OCI-LY7 (cell line): ENCODE measurements around the gene ECT2L. TPM values are rescaled to one million over a fixed set of nuclear protein-coding genes. Genes with fewer than 3 reads are reported as not detected.

Source experiments
- BruUV-seq: library from RNA; stranded (reverse); fragments of 400-500 nt; replicated peaks from 2 replicates; lab custom pipeline; 2021; lab: Mats Ljungman, UMichigan
- CTCF ChIA-PET: fragments of 300-600 bp; sonication (Branson Sonifier 250); formaldehyde crosslinking; loops from one replicate; lab custom pipeline; 2022; ENCODE audit warnings: antibody characterized with exemption; ENCODE audit not compliant: unreplicated experiment; lab: Charles Lee
- POLR2A ChIA-PET: fragments of 300-600 bp; sonication (Branson Sonifier 250); formaldehyde crosslinking; loops from one replicate; lab custom pipeline; 2022; ENCODE audit warnings: antibody characterized with exemption; lab: Charles Lee
- DNase-seq: peaks from one replicate; pipeline ENCODE4 v3.0.0-alpha.2; 2015; ENCODE audit warnings: low spot score
- H2AFZ ChIP-seq: fragments of 200-600 bp; sonication (generic), shearing (Covaris generic); 2 replicates; pipeline ENCODE4 v1.6.1; 2014; ENCODE audit warnings: mild to moderate bottlenecking, antibody characterized with exemption, low read length, moderate library complexity
- H3K27ac ChIP-seq: fragments of 200-600 bp; sonication (generic); 2 replicates; pipeline ENCODE4 v1.5.1; 2014; ENCODE audit warnings: mixed run types, low read depth, mild to moderate bottlenecking, moderate library complexity, low read length, inconsistent platforms; ENCODE audit not compliant: poor library complexity, severe bottlenecking
- H3K36me3 ChIP-seq: fragments of 200-600 bp; sonication (generic); 2 replicates; pipeline ENCODE4 v1.6.1; 2014; ENCODE audit warnings: mild to moderate bottlenecking, antibody characterized with exemption, low read length, moderate library complexity, mixed read lengths; ENCODE audit not compliant: insufficient read depth
- H3K4me1 ChIP-seq: fragments of 200-600 bp; sonication (generic); 2 replicates; pipeline ENCODE4 v1.5.1; 2014; ENCODE audit warnings: mild to moderate bottlenecking, low read length; ENCODE audit not compliant: insufficient read depth, poor library complexity, severe bottlenecking
- H3K4me2 ChIP-seq: fragments of 200-600 bp; sonication (generic); 2 replicates; pipeline ENCODE4 v1.6.1; 2014; ENCODE audit warnings: mild to moderate bottlenecking, low read length
- H3K4me3 ChIP-seq: fragments of 200-600 bp; sonication (generic); 2 replicates; pipeline ENCODE4 v1.5.1; 2014; ENCODE audit warnings: mild to moderate bottlenecking, low read depth, low read length; ENCODE audit not compliant: poor library complexity, severe bottlenecking
- H3K79me2 ChIP-seq: fragments of 200-600 bp; sonication (generic); 2 replicates; pipeline ENCODE4 v1.6.1; 2016; ENCODE audit warnings: low read depth, mild to moderate bottlenecking, low read length, moderate library complexity, mixed read lengths; ENCODE audit not compliant: insufficient read depth
- H3K9me2 ChIP-seq: fragments of 200-600 bp; sonication (generic); 2 replicates; pipeline ENCODE4 v1.6.1; 2016; ENCODE audit warnings: mild to moderate bottlenecking, low read length, mixed read lengths; ENCODE audit not compliant: insufficient read depth
- H3K9me3 ChIP-seq: fragments of 200-600 bp; sonication (generic); 2 replicates; pipeline ENCODE4 v1.6.1; 2014; ENCODE audit warnings: mild to moderate bottlenecking, mixed run types, low read length, mixed read lengths
- H4K20me1 ChIP-seq: fragments of 200-600 bp; sonication (generic); 2 replicates; pipeline ENCODE4 v1.6.1; 2014; ENCODE audit warnings: mild to moderate bottlenecking, antibody characterized with exemption, low read length, moderate library complexity, mixed read lengths; ENCODE audit not compliant: insufficient read depth
- EZH2phosphoT487 ChIP-seq: fragments of 200-600 bp; sonication (generic); IDR thresholded peaks from 2 replicates; pipeline ENCODE4 v1.6.1; 2018; ENCODE audit warnings: low read depth, borderline replicate concordance, mild to moderate bottlenecking, mixed run types, antibody characterized with exemption, low read length, moderate library complexity, mixed read lengths
- intact Hi-C: fragments of 100-400 bp; cut with micrococcal nuclease; formaldehyde crosslinking; loops from one replicate; pipeline ENCODE4 v1.10.0; 2022; ENCODE audit not compliant: unreplicated experiment
- total RNA-seq, 2 experiments: library from RNA; depleted of rRNA in 1 of 2; stranded (reverse); fragments of >200 nt in 1 of 2; shearing (Covaris generic) in 1 of 2; gene quantifications; 2 replicates each; pipeline ENCODE4 v1.2.3, GENCODE V29; 2014 to 2022
- TF ChIP-seq, protein P1 (sequence below): fragments of 200-600 bp; sonication (generic); conservative IDR thresholded peaks from 2 replicates; pipeline ENCODE4 v1.5.1; 2014; ENCODE audit warnings: mild to moderate bottlenecking, antibody characterized with exemption, low read length, moderate library complexity, mixed read lengths

The ECT2L gene
- total RNA-seq, 2 experiments from 2014 or later = not detected

DNA sequence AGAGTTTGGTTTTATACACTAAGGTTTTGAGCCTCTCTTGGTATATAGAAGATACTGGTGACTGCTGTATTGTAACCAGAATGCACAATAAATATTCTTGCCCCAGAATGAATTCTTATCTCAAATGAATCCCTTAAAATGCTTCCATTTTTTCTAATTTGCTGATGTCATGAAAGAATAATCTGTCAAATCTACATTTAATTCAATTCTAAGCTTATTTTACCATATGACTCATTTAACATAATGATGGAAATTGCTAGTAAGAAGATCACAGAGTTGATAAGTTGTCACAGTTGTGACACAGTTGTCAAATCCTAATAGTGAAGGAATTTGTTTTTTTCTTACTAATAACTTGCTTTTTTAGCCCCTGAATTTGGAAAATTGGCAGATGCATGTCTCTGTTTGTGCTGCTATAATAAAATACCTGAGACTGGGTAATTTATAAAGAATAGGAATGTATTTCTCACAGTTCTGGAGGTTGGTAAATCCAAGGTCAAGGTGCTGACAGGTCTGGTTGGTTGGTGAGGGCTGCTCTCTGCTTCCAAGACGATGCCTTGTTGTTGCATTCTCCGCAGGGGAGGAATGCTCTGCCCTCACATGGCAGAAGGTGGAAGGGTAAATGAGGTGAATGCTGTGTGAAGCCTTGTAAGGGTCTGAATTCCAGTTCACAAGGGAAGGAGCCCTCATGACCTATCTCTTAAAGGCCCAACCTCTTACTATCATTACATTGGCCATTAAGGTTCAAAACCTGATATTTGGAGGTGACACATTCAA, 4.7 kb downstream of the ECT2L start:
- intact Hi-C loops = no loop called here
- H3K79me2 ChIP-seq = no peaks in the 10 kb centered on the region
- no peak overlapping the region for H2AFZ ChIP-seq
- POLR2A ChIA-PET = interaction anchor here (0.5 kb wide), 1 partner anchor 13 kb away, joined by 4 read pairs; no protein-coding TSS in a partner anchor
- H3K9me3 ChIP-seq = no peaks in the 10 kb centered on the region
- no peak overlapping the region for H3K27ac ChIP-seq
- no peak overlapping the region for H3K4me3 ChIP-seq
- no peak overlapping the region for H3K4me2 ChIP-seq
- H4K20me1 ChIP-seq = no peaks in the 10 kb centered on the region
- no peaks in the 10 kb centered on the region for H3K9me2 ChIP-seq
- DNase-seq = no peak
- BruUV-seq = no TSS peak
- CTCF ChIA-PET = no interaction called here
- no peaks in the 10 kb centered on the region for H3K36me3 ChIP-seq
- TF ChIP-seq EZH2phosphoT487 = no peak
- no peaks in the 10 kb centered on the region for H3K4me1 ChIP-seq

- Histone ChIP-seq H4K20me1 (no peaks in the 10 kb centered on the region), H3K27ac (no peak overlapping the region), H3K4me3 (no peak overlapping the region), H2AFZ (no peak overlapping the region), H3K9me3 (no peaks in the 10 kb centered on the region), H3K9me2 (no peaks in the 10 kb centered on the region), H3K79me2 (no peaks in the 10 kb centered on the region), H3K4me1 (no peaks in the 10 kb centered on the region), H3K36me3 (no peaks in the 10 kb centered on the region), H3K4me2 (no peak overlapping the region)
- ChIA-PET POLR2A (interaction anchor here (0.7 to 1.1 kb wide), 2 partner anchors 9 to 53 kb away, joined by 3 to 4 read pairs; no protein-coding TSS in a partner anchor), CTCF (no interaction called here)
- no peak for TF ChIP-seq EZH2phosphoT487
- TF ChIP-seq, protein P1, sequence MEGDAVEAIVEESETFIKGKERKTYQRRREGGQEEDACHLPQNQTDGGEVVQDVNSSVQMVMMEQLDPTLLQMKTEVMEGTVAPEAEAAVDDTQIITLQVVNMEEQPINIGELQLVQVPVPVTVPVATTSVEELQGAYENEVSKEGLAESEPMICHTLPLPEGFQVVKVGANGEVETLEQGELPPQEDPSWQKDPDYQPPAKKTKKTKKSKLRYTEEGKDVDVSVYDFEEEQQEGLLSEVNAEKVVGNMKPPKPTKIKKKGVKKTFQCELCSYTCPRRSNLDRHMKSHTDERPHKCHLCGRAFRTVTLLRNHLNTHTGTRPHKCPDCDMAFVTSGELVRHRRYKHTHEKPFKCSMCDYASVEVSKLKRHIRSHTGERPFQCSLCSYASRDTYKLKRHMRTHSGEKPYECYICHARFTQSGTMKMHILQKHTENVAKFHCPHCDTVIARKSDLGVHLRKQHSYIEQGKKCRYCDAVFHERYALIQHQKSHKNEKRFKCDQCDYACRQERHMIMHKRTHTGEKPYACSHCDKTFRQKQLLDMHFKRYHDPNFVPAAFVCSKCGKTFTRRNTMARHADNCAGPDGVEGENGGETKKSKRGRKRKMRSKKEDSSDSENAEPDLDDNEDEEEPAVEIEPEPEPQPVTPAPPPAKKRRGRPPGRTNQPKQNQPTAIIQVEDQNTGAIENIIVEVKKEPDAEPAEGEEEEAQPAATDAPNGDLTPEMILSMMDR = no peak
- BruUV-seq = no TSS peak
- intact Hi-C loops = no loop called here
- no peak for DNase-seq
These were observed 7.4 kb downstream of the ECT2L start for GRCh38 chr6:138803331-138803730.

DNA sequence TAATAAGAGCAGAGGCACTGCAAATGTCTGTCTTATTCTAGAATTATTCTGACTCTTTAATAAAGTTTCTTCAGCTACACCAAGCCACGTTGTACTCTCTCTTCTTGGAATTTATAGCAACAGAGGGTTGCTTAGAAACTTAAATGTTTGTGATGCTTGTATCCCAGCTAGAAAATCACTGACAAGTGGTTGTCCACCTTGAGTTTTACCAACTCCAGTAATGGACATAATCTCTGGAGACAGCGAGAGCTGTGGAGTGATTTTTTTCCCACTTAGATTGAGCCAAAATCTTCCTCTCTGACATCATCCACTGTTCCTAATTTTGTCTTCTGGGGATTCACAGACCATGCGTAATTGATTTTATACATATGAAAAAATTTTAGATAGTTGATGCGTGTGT, 8.0 kb downstream of the ECT2L start:
- CTCF ChIA-PET = no interaction called here
- no peaks in the 10 kb centered on the region for H3K4me1 ChIP-seq
- H3K4me3 ChIP-seq = no peak overlapping the region
- H3K36me3 ChIP-seq = no peaks in the 10 kb centered on the region
- TF ChIP-seq, protein P1 = no peak
- no peak for TF ChIP-seq EZH2phosphoT487
- H3K9me2 ChIP-seq = no peaks in the 10 kb centered on the region
- no TSS peak for BruUV-seq
- no peak for DNase-seq
- H3K4me2 ChIP-seq = no peak overlapping the region
- H3K27ac ChIP-seq = no peak overlapping the region
- no peaks in the 10 kb centered on the region for H3K79me2 ChIP-seq
- no peaks in the 10 kb centered on the region for H3K9me3 ChIP-seq
- H2AFZ ChIP-seq = no peak overlapping the region
- H4K20me1 ChIP-seq = no peaks in the 10 kb centered on the region
- intact Hi-C loops = no loop called here
- POLR2A ChIA-PET = interaction anchor here (1.1 kb wide), 1 partner anchor 9 kb away, joined by 4 read pairs; no protein-coding TSS in a partner anchor
